SK-N-SH (cell line): ENCODE results near the gene MGLL. TPM values are rescaled to one million over a fixed set of nuclear protein-coding genes. Genes with fewer than 3 reads are reported as not detected.

Experiments
- CTCF ChIA-PET: fragments of 300-600, 350-600 bp; formaldehyde crosslinking; extraction: SDS; loops from one replicate; lab custom pipeline; 2021; lab: Yijun Ruan, JAX
- POLR2A ChIA-PET: fragments of 350-600 bp; sonication (Branson Sonifier 250); formaldehyde crosslinking; extraction: SDS; loops from one replicate; lab custom pipeline; 2020; ENCODE audit warnings: antibody characterized with exemption, inconsistent platforms; lab: Yijun Ruan, JAX
- DNase-seq: peaks from one replicate; pipeline ENCODE4 v3.0.0; 2012
- H2AFZ ChIP-seq: fragments of 200-600 bp; sonication (generic); 2 replicates; pipeline ENCODE4 v1.8.1; 2016; ENCODE audit warnings: antibody characterized with exemption, mild to moderate bottlenecking, low read depth
- H3F3A ChIP-seq: fragments of 200-600 bp; sonication (generic); replicated peaks from 2 replicates; pipeline ENCODE3; 2016; ENCODE audit warnings: antibody characterized with exemption, mild to moderate bottlenecking; ENCODE audit not compliant: insufficient read depth
- H3K27ac ChIP-seq, 2 experiments: fragments of 200-500 bp in 1 of 2; fragments of 200-600 bp in 1 of 2; sonication (Bioruptor generic) in 1 of 2; sonication (generic), shearing (Covaris generic) in 1 of 2; 2 replicates each; pipeline versions ENCODE4 v1.5.1 to v1.6.1; 2014 to 2016; ENCODE audit warnings: low read depth in 2 of 2, inconsistent platforms in 1 of 2, low read length in 1 of 2, mild to moderate bottlenecking in 1 of 2, mixed read lengths in 1 of 2
- H3K27me3 ChIP-seq: fragments of 200-600 bp; sonication (generic), shearing (Covaris generic); 2 replicates; pipeline ENCODE4 v1.6.1; 2016; ENCODE audit warnings: mixed run types; ENCODE audit not compliant: insufficient read depth
- H3K36me3 ChIP-seq, 2 experiments: fragments of 200-500 bp in 1 of 2; fragments of 200-600 bp in 1 of 2; sonication (Bioruptor generic) in 1 of 2; sonication (generic) in 1 of 2; replicated peaks in 1 of 2; 2 replicates each; pipeline versions ENCODE3 to v1.5.1; 2014 to 2016; ENCODE audit warnings: low read length in 1 of 2, mild to moderate bottlenecking in 1 of 2; ENCODE audit not compliant: insufficient read depth in 2 of 2, control insufficient read depth in 1 of 2
- H3K4me1 ChIP-seq, 2 experiments: fragments of 200-500 bp in 1 of 2; fragments of 200-600 bp in 1 of 2; sonication (Bioruptor generic) in 1 of 2; sonication (generic), shearing (Covaris generic) in 1 of 2; 2 replicates each; pipeline versions ENCODE4 v1.5.1 to v1.6.1; 2014 to 2016; ENCODE audit warnings: low read depth in 1 of 2, low read length in 1 of 2, mixed run types in 1 of 2; ENCODE audit not compliant: insufficient read depth in 2 of 2, control insufficient read depth in 1 of 2
- H3K4me2 ChIP-seq: fragments of 200-600 bp; sonication (generic), shearing (Covaris generic); 2 replicates; pipeline ENCODE4 v1.6.1; 2017; ENCODE audit warnings: mixed run types
- H3K4me3 ChIP-seq, 2 experiments: fragments of 200-500 bp in 1 of 2; fragments of 200-600 bp in 1 of 2; sonication (Bioruptor generic) in 1 of 2; sonication (generic), shearing (Covaris generic) in 1 of 2; 2 replicates each; pipeline versions ENCODE4 v1.5.1 to v1.8.1; 2014 to 2016; ENCODE audit warnings: low read depth in 2 of 2, inconsistent platforms in 1 of 2, low read length in 1 of 2, mild to moderate bottlenecking in 1 of 2, mixed read lengths in 1 of 2, moderate library complexity in 1 of 2
- H3K79me2 ChIP-seq: fragments of 200-600 bp; sonication (generic); 2 replicates; pipeline ENCODE4 v1.8.1; 2017; ENCODE audit warnings: mild to moderate bottlenecking; ENCODE audit not compliant: insufficient read depth
- H3K9ac ChIP-seq: fragments of 200-600 bp; sonication (generic); 2 replicates; pipeline ENCODE4 v1.6.1; 2017; ENCODE audit warnings: mixed run types
- H3K9me2 ChIP-seq: fragments of 200-600 bp; sonication (generic); 2 replicates; pipeline ENCODE4 v1.6.1; 2017; ENCODE audit warnings: mixed run types
- H3K9me3 ChIP-seq: fragments of 200-600 bp; sonication (generic); 2 replicates; pipeline ENCODE4 v1.6.1; 2017; ENCODE audit warnings: mixed run types, mild to moderate bottlenecking, moderate library complexity
- H4K20me1 ChIP-seq: fragments of 200-600 bp; sonication (generic); 2 replicates; pipeline ENCODE4 v1.6.1; 2017; ENCODE audit warnings: mild to moderate bottlenecking, mixed run types; ENCODE audit not compliant: insufficient read depth
- EP300 ChIP-seq, 2 experiments: IDR thresholded peaks; 2 replicates each; pipeline versions ENCODE4 v1.4.0 to v1.6.1; 2012; ENCODE audit warnings: borderline replicate concordance in 1 of 2, low read depth in 1 of 2, low read length in 1 of 2
- FOSL2 ChIP-seq: IDR thresholded peaks from 2 replicates; pipeline ENCODE4 v1.4.0; 2012; ENCODE audit warnings: low read depth, mild to moderate bottlenecking, moderate library complexity, borderline replicate concordance
- FOXM1 ChIP-seq: IDR thresholded peaks from 2 replicates; pipeline ENCODE4 v1.4.0; 2012; ENCODE audit warnings: low read depth, mild to moderate bottlenecking
- JUND ChIP-seq: IDR thresholded peaks from 2 replicates; pipeline ENCODE4 v1.4.0; 2012
- MXI1 ChIP-seq: IDR thresholded peaks from 2 replicates; pipeline ENCODE4 v1.6.1; 2012; ENCODE audit warnings: mild to moderate bottlenecking, low read depth, low read length, improper control_type of control experiment
- NFIC ChIP-seq: IDR thresholded peaks from 2 replicates; pipeline ENCODE4 v1.4.0; 2012; ENCODE audit warnings: borderline replicate concordance
- POLR2AphosphoS5 ChIP-seq: IDR thresholded peaks from 2 replicates; pipeline ENCODE4 v1.6.1; 2012; ENCODE audit warnings: low read depth, low read length
- RAD21 ChIP-seq: IDR thresholded peaks from 2 replicates; pipeline ENCODE4 v1.6.1; 2012; ENCODE audit warnings: mild to moderate bottlenecking, low read length
- RXRA ChIP-seq: IDR thresholded peaks from 2 replicates; pipeline ENCODE4 v1.4.0; 2012; ENCODE audit warnings: low read depth, mild to moderate bottlenecking, borderline replicate concordance
- SIN3A ChIP-seq: IDR thresholded peaks from 2 replicates; pipeline ENCODE4 v1.6.1; 2012; ENCODE audit warnings: low read depth, mild to moderate bottlenecking, low read length, moderate library complexity, borderline replicate concordance
- TCF12 ChIP-seq: IDR thresholded peaks from 2 replicates; pipeline ENCODE4 v1.4.0; 2012
- TEAD4 ChIP-seq: IDR thresholded peaks from 2 replicates; pipeline ENCODE4 v1.4.0; 2012; ENCODE audit warnings: mild to moderate bottlenecking, borderline replicate concordance; ENCODE audit not compliant: insufficient read depth
- YY1 ChIP-seq: IDR thresholded peaks from 2 replicates; pipeline ENCODE4 v1.4.0; 2012; ENCODE audit warnings: low read depth, mild to moderate bottlenecking
- WGBS: methylation state at CpG from one replicate; pipeline ENCODE4 v1.1.6; 2017; ENCODE audit warnings: low lambda C conversion rate; 5-methylcytosine and 5-hydroxymethylcytosine counted together
- polyA plus RNA-seq, 3 experiments: library from polyadenylated mRNA; depleted of rRNA; stranded (reverse); fragments of >200 nt; gene quantifications; 2 replicates each; pipeline ENCODE4 v1.2.3, GENCODE V29; 2012
- TF ChIP-seq, protein P1 (sequence below): IDR thresholded peaks from 2 replicates; pipeline ENCODE4 v1.4.0; 2012; ENCODE audit warnings: low read depth
- TF ChIP-seq, protein P2 (sequence below): fragments of 150-350 bp; IDR thresholded peaks from 2 replicates; pipeline ENCODE4 v1.6.1; 2017; ENCODE audit warnings: antibody characterized with exemption, low read length, low read depth, borderline replicate concordance

Gene MGLL
- polyA plus RNA-seq, 1 of the 3 experiments (the other 2 are of a cell fraction): 2.2 TPM

GRCh38 chr3:127735767-127736693 is 86.3 kb downstream of the MGLL start:
- Histone ChIP-seq H3K27me3 (no peaks in the 10 kb centered on the region), H2AFZ (peak overlapping the region; percentile 62), H3K9me3 (no peaks in the 10 kb centered on the region), H3F3A (peaks cover 22% of the 10 kb centered on the region), H4K20me1 (no peaks in the 10 kb centered on the region), H3K36me3 (no peaks in the 10 kb centered on the region), H3K4me3 (no peak overlapping the region), H3K4me2 (peak overlapping the region; percentile 33), H3K79me2 (no peaks in the 10 kb centered on the region), H3K9ac (peak overlapping the region; percentile 60; the same call in 1 of the 2 replicates), H3K27ac (peak overlapping the region; percentile 22 to 89; a peak in 3 of 4 replicates), H3K4me1 (peaks cover 23 to 35% of the 10 kb centered on the region in 2 experiments; a peak in 3 of 4 replicates), H3K9me2 (no peaks in the 10 kb centered on the region)
- ChIA-PET CTCF (interaction anchor here (1.1 to 1.3 kb wide), 3 partner anchors 11 to 45 kb away, joined by 3 to 5 read pairs (median 3); no protein-coding TSS in a partner anchor), POLR2A (no interaction called here)
- TF ChIP-seq EP300 (IDR thresholded peaks at IDR 0.05; ENCODE audit: borderline replicate concordance in 1 of 2, low read depth in 1 of 2, low read length in 1 of 2) (no peak), FOXM1 (no peak), FOSL2 (0 out of 2 replicates have a peak, but pooled peaks have one; percentile 35), TCF12 (peak; percentile 10; the same call in 1 of the 2 replicates), RAD21 (no peak)
- TF ChIP-seq, protein P1, sequence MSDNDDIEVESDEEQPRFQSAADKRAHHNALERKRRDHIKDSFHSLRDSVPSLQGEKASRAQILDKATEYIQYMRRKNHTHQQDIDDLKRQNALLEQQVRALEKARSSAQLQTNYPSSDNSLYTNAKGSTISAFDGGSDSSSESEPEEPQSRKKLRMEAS: 0 out of 2 replicates have a peak, but pooled peaks have one; percentile 35
- no peak for DNase-seq
- WGBS: 76% methylated on average over 9 of the region's 9 CpGs

DNA sequence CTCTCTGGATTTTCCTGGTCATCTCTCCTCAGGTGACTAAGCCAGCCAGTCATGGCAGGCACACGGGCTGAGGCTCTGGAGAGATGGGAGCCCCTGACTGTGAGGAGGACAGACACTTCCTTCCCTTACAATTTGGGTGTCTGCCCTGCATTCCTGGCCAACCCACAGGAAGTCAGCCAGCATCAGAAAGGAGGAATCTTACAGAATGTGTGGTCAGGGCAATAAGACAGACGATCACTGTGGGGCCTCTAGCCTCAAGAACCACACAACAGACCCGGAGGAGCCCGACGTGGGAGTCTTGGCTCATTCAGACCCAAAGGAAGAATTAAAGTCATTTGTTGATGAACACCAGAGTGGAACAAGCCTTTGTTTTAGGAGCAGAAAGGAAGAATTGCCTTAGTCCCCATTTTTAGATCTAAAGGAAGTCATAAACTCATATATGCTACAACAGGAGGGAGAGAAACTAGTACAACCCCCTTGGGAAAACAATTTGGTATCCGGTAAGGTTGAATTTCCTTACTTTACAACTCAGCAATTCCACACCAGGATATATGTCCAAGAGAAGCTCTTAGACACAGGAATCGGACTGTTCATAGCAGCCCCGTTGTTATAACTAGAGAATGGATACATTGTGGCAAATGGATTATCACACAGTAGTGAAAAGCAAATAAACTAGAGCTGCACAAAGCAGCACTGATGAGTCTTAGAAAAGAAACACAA is 87.4 kb downstream of the MGLL start:
- DNase-seq: no peak
- POLR2A ChIA-PET: no interaction called here
- H2AFZ ChIP-seq: peak overlapping the region; percentile 62
- peak overlapping the region; percentile 48 to 89 for H3K27ac ChIP-seq
- no peaks in the 10 kb centered on the region for H4K20me1 ChIP-seq
- H3K4me2 ChIP-seq: peak overlapping the region; percentile 33
- no peaks in the 10 kb centered on the region for H3K36me3 ChIP-seq
- H3K4me3 ChIP-seq: no peak overlapping the region
- CTCF ChIA-PET: interaction anchor here (1.1 to 1.3 kb wide), 2 partner anchors 12 to 44 kb away, joined by 3 to 5 read pairs; no protein-coding TSS in a partner anchor
- peak overlapping the region; percentile 60 for H3K9ac ChIP-seq
- 48% methylated on average over 8 of the region's 8 CpGs for WGBS
- peak; percentile 75 for TF ChIP-seq TCF12
- TF ChIP-seq, protein P2, sequence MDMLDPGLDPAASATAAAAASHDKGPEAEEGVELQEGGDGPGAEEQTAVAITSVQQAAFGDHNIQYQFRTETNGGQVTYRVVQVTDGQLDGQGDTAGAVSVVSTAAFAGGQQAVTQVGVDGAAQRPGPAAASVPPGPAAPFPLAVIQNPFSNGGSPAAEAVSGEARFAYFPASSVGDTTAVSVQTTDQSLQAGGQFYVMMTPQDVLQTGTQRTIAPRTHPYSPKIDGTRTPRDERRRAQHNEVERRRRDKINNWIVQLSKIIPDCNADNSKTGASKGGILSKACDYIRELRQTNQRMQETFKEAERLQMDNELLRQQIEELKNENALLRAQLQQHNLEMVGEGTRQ: no peak
- TF ChIP-seq POLR2AphosphoS5: peak; percentile 14; the same call in 1 of the 2 replicates
- TF ChIP-seq YY1: no peak
- peak; percentile 78 for TF ChIP-seq NFIC
- peak; percentile 9; the same call in 1 of the 2 replicates for TF ChIP-seq JUND
- no peak for TF ChIP-seq MXI1
- TF ChIP-seq TEAD4: peak; percentile 71
- TF ChIP-seq, protein P1: peak; percentile 58; the same call in 1 of the 2 replicates
- peak in 1 of 2 experiments; percentile 31; a peak in 1 of 4 replicates for TF ChIP-seq EP300 (IDR thresholded peaks at IDR 0.05; ENCODE audit: borderline replicate concordance in 1 of 2, low read depth in 1 of 2, low read length in 1 of 2)
- TF ChIP-seq SIN3A: peak; percentile 30; the same call in 1 of the 2 replicates
- TF ChIP-seq FOSL2: peak; percentile 44; the same call in 1 of the 2 replicates
- peak; percentile 20; the same call in 1 of the 2 replicates for TF ChIP-seq RXRA
- no peaks in the 10 kb centered on the region for H3K27me3 ChIP-seq
- no peaks in the 10 kb centered on the region for H3K9me3 ChIP-seq
- H3F3A ChIP-seq: peaks cover 22% of the 10 kb centered on the region
- H3K79me2 ChIP-seq: no peaks in the 10 kb centered on the region
- H3K4me1 ChIP-seq: peaks cover 31 to 35% of the 10 kb centered on the region in 2 experiments; a peak in 3 of 4 replicates
- no peaks in the 10 kb centered on the region for H3K9me2 ChIP-seq
